HEK293 (cell line): ENCODE measurements around the gene RBM39.

Experiments used
- BCL11B ChIP-seq: fragments of 450-650 bp; formaldehyde crosslinking; IDR thresholded peaks from 2 replicates; pipeline ENCODE4 v1.5.1; 2016; ENCODE audit warnings: low read depth, missing biosample characterization, missing genetic modification characterization
- ELK4 ChIP-seq: IDR thresholded peaks from 2 replicates; pipeline ENCODE4 v1.6.1; 2011; ENCODE audit warnings: mild to moderate bottlenecking, low read depth, low read length, borderline replicate concordance
- FEZF1 ChIP-seq: fragments of 450-650 bp; formaldehyde crosslinking; IDR thresholded peaks from 2 replicates; pipeline ENCODE4 v1.5.1; 2016; ENCODE audit warnings: missing biosample characterization, missing genetic modification characterization
- HOXD13 ChIP-seq: sonication (generic); formaldehyde crosslinking; IDR thresholded peaks from 2 replicates; pipeline ENCODE4 v1.8.0; 2022; ENCODE audit warnings: missing genetic modification reagents, borderline replicate concordance
- KLF8 ChIP-seq: fragments of 450-650 bp; formaldehyde crosslinking; IDR thresholded peaks from 2 replicates; pipeline ENCODE4 v1.5.1; 2016; ENCODE audit warnings: missing biosample characterization, missing genetic modification characterization
- OSR2 ChIP-seq: fragments of 450-650 bp; formaldehyde crosslinking; IDR thresholded peaks from 2 replicates; pipeline ENCODE4 v1.5.1; 2016; ENCODE audit warnings: missing biosample characterization, missing genetic modification characterization
- REST ChIP-seq: fragments of 450-650 bp; formaldehyde crosslinking; IDR thresholded peaks from 2 replicates; pipeline ENCODE4 v1.5.1; 2016; ENCODE audit warnings: missing biosample characterization, missing genetic modification characterization
- SP2 ChIP-seq: fragments of 450-650 bp; formaldehyde crosslinking; IDR thresholded peaks from 2 replicates; pipeline ENCODE4 v1.5.1; 2016; ENCODE audit warnings: missing biosample characterization, missing genetic modification characterization
- SP7 ChIP-seq: fragments of 450-650 bp; formaldehyde crosslinking; IDR thresholded peaks from 2 replicates; pipeline ENCODE4 v1.5.1; 2016; ENCODE audit warnings: missing biosample characterization, missing genetic modification characterization
- TRIM28 ChIP-seq: IDR thresholded peaks from 2 replicates; pipeline ENCODE4 v1.6.1; 2011; ENCODE audit warnings: low read length, control low read depth, borderline replicate concordance
- TSHZ1 ChIP-seq: fragments of 450-650 bp; formaldehyde crosslinking; IDR thresholded peaks from 2 replicates; pipeline ENCODE4 v1.5.1; 2016; ENCODE audit warnings: missing biosample characterization, missing genetic modification characterization, borderline replicate concordance
- YY1 ChIP-seq: fragments of 450-650 bp; formaldehyde crosslinking; IDR thresholded peaks from 2 replicates; pipeline ENCODE4 v1.5.1; 2018; ENCODE audit warnings: missing biosample characterization, missing genetic modification characterization
- ZEB2 ChIP-seq: fragments of 450-650 bp; formaldehyde crosslinking; IDR thresholded peaks from 2 replicates; pipeline ENCODE4 v1.5.1; 2016; ENCODE audit warnings: missing biosample characterization, missing genetic modification characterization
- ZNF155 ChIP-seq: fragments of 450-650 bp; formaldehyde crosslinking; IDR thresholded peaks from 2 replicates; pipeline ENCODE4 v1.5.1; 2016; ENCODE audit warnings: missing biosample characterization, missing genetic modification characterization
- ZNF169 ChIP-seq: fragments of 450-650 bp; formaldehyde crosslinking; IDR thresholded peaks from 2 replicates; pipeline ENCODE4 v1.5.1; 2016; ENCODE audit warnings: missing biosample characterization, missing genetic modification characterization
- ZNF2 ChIP-seq: fragments of 450-650 bp; formaldehyde crosslinking; IDR thresholded peaks from 2 replicates; pipeline ENCODE4 v1.5.1; 2016; ENCODE audit warnings: missing biosample characterization, missing genetic modification characterization
- ZNF211 ChIP-seq: fragments of 450-650 bp; formaldehyde crosslinking; IDR thresholded peaks from 2 replicates; pipeline ENCODE4 v1.5.1; 2016; ENCODE audit warnings: low read depth, missing biosample characterization, missing genetic modification characterization
- ZNF23 ChIP-seq: fragments of 450-650 bp; formaldehyde crosslinking; IDR thresholded peaks from 2 replicates; pipeline ENCODE4 v1.5.1; 2016; ENCODE audit warnings: missing biosample characterization, missing genetic modification characterization, borderline replicate concordance
- ZNF239 ChIP-seq: fragments of 450-650 bp; formaldehyde crosslinking; IDR thresholded peaks from 2 replicates; pipeline ENCODE4 v1.5.1; 2016; ENCODE audit warnings: missing biosample characterization, missing genetic modification characterization
- ZNF510 ChIP-seq: fragments of 450-650 bp; formaldehyde crosslinking; IDR thresholded peaks from 2 replicates; pipeline ENCODE4 v1.5.1; 2018; ENCODE audit warnings: mild to moderate bottlenecking, missing genetic modification characterization, missing biosample characterization; ENCODE audit not compliant: insufficient replicate concordance
- ZNF529 ChIP-seq: fragments of 450-650 bp; formaldehyde crosslinking; IDR thresholded peaks from 2 replicates; pipeline ENCODE4 v1.5.1; 2017; ENCODE audit warnings: missing genetic modification characterization, missing biosample characterization; ENCODE audit not compliant: insufficient replicate concordance
- ZNF561 ChIP-seq: fragments of 450-650 bp; IDR thresholded peaks from 2 replicates; pipeline ENCODE4 v1.5.1; 2018; ENCODE audit warnings: missing biosample characterization, missing genetic modification characterization, borderline replicate concordance
- ZNF571 ChIP-seq: fragments of 450-650 bp; formaldehyde crosslinking; IDR thresholded peaks from 2 replicates; pipeline ENCODE4 v1.5.0; 2017; ENCODE audit warnings: missing biosample characterization, missing genetic modification characterization
- ZNF580 ChIP-seq: fragments of 450-650 bp; formaldehyde crosslinking; IDR thresholded peaks from 2 replicates; pipeline ENCODE4 v1.5.1; 2016; ENCODE audit warnings: missing biosample characterization, missing genetic modification characterization
- ZNF629 ChIP-seq: fragments of 450-650 bp; formaldehyde crosslinking; IDR thresholded peaks from 2 replicates; pipeline ENCODE4 v1.5.1; 2017; ENCODE audit warnings: missing biosample characterization, missing genetic modification characterization
- ZNF664 ChIP-seq: fragments of 450-650 bp; formaldehyde crosslinking; IDR thresholded peaks from 2 replicates; pipeline ENCODE4 v1.5.1; 2016; ENCODE audit warnings: missing biosample characterization, missing genetic modification characterization
- ZNF707 ChIP-seq: fragments of 450-650 bp; formaldehyde crosslinking; IDR thresholded peaks from 2 replicates; pipeline ENCODE4 v1.5.1; 2016; ENCODE audit warnings: missing biosample characterization, missing genetic modification characterization
- ZNF747 ChIP-seq: fragments of 450-650 bp; formaldehyde crosslinking; IDR thresholded peaks from 2 replicates; pipeline ENCODE4 v1.5.1; 2016; ENCODE audit warnings: missing biosample characterization, missing genetic modification characterization
- ZSCAN4 ChIP-seq: fragments of 450-650 bp; formaldehyde crosslinking; IDR thresholded peaks from 2 replicates; pipeline ENCODE4 v1.5.1; 2017; ENCODE audit warnings: missing biosample characterization, missing genetic modification characterization

RBM39 gene

GRCh38 chr20:35741892-35742740, at the start of gene RBM39 (continued):
- no peak for TF ChIP-seq ZNF707
- TF ChIP-seq FEZF1, result peak; percentile 44; the same call in 1 of the 2 replicates
- no peak for TF ChIP-seq ZNF169
- TF ChIP-seq OSR2 (tag by site-specific recombination), result peak; percentile 80
- TF ChIP-seq ZNF211, result no peak
- peak; percentile 95 for TF ChIP-seq SP7 (tag by site-specific recombination)
- TF ChIP-seq BCL11B, result no peak
- no peak for TF ChIP-seq ZNF571 (tag by site-specific recombination)
- TF ChIP-seq TSHZ1 (tag by site-specific recombination), result peak; percentile 83
- TF ChIP-seq REST (tag by site-specific recombination), result peak; percentile 13; the same call in 1 of the 2 replicates
- TF ChIP-seq ZNF580 (tag by site-specific recombination), result 0 out of 2 replicates have a peak, but pooled peaks have one; percentile 78
- TF ChIP-seq ZNF23 (tag by site-specific recombination), result no peak
- peak; percentile 91 for TF ChIP-seq YY1 (tag by site-specific recombination)
- no peak for TF ChIP-seq ZNF155
- TF ChIP-seq ZSCAN4 (tag by site-specific recombination), result peak; percentile 97
- TF ChIP-seq ZEB2 (tag by site-specific recombination), result peak; percentile 78
- TF ChIP-seq ZNF747 (tag by site-specific recombination), result no peak
- peak; percentile 98 for TF ChIP-seq SP2 (tag by site-specific recombination)
- no peak; the same call in 1 of the 2 replicates for TF ChIP-seq TRIM28
- TF ChIP-seq ZNF629 (tag by site-specific recombination), result peak; percentile 94
- peak; percentile 98 for TF ChIP-seq KLF8 (tag by site-specific recombination)
- no peak for TF ChIP-seq HOXD13 (CRISPR knock-in tag)
- no peak for TF ChIP-seq ZNF529
- no peak for TF ChIP-seq ZNF510 (tag by site-specific recombination)
- peak; percentile 14; the same call in 1 of the 2 replicates for TF ChIP-seq ZNF664 (tag by site-specific recombination)
- peak; percentile 78 for TF ChIP-seq ZNF2 (tag by site-specific recombination)
- no peak for TF ChIP-seq ZNF239 (tag by site-specific recombination)
- TF ChIP-seq ZNF561 (tag by site-specific recombination), result peak; percentile 66; the same call in 1 of the 2 replicates
- no peak for TF ChIP-seq ELK4
